Muscle of leg (tissue), 11 donors: ENCODE data around the gene MPG. TPM values are rescaled to one million over a fixed set of nuclear protein-coding genes. Genes with fewer than 3 reads are reported as not detected.
"Not testable (repeated sequence)": the region's sequence is repeated elsewhere in the genome, so short reads cannot be mapped to it uniquely, and the experiment has no call there.

Experiments used
- DNase-seq: peaks from one replicate; pipeline ENCODE4 v3.0.0; 2013
- H3K27ac ChIP-seq: one replicate; pipeline ENCODE4 v1.5.1; 2013; ENCODE audit warnings: mild to moderate bottlenecking, low read length, control low read depth
- H3K27me3 ChIP-seq: one replicate; pipeline ENCODE4 v1.6.1; 2013; ENCODE audit warnings: low read length; ENCODE audit not compliant: control insufficient read depth, insufficient read depth
- H3K36me3 ChIP-seq: one replicate; pipeline ENCODE4 v1.6.1; 2013; ENCODE audit warnings: low read length; ENCODE audit not compliant: control insufficient read depth, insufficient read depth
- H3K4me1 ChIP-seq: one replicate; pipeline ENCODE4 v1.6.1; 2013; ENCODE audit warnings: low read length; ENCODE audit not compliant: control insufficient read depth, insufficient read depth
- H3K4me3 ChIP-seq: one replicate; pipeline ENCODE4 v1.5.1; 2013; ENCODE audit warnings: low read length, control low read depth
- H3K9me3 ChIP-seq: replicated peaks from 2 replicates; pipeline ENCODE4 v1.6.1; 2013; ENCODE audit warnings: low read depth, low read length; ENCODE audit not compliant: control insufficient read depth
- WGBS: methylation state at CpG from one replicate; pipeline ENCODE4 v1.1.5; 2013; ENCODE audit warnings: missing lambda C conversion rate; ENCODE audit not compliant: insufficient coverage; 5-methylcytosine and 5-hydroxymethylcytosine counted together
- polyA plus RNA-seq, 8 donors: library from polyadenylated mRNA; unstranded; fragments of 120-200 nt; gene quantifications; one replicate each; pipeline versions ENCODE4 v1.2.1 to v1.2.3, GENCODE V29; 2013; ENCODE audit warnings: inconsistent platforms in 1 of 8, low replicate concordance in 1 of 8; ENCODE audit not compliant: insufficient read length in 8 of 8, insufficient read depth in 1 of 8
- total RNA-seq: library from RNA; stranded (reverse); fragments of 120-200 nt; gene quantifications from one replicate; pipeline ENCODE4 v1.2.4, GENCODE V29; 2013

Gene MPG
- total and polyA plus RNA-seq, 9 donors: 24.2 to 39.0 (median 32.5) TPM

- DNase-seq: no peak
- Histone ChIP-seq H3K4me1 (no peaks in the 10 kb centered on the region), H3K27ac (no peak overlapping the region), H3K36me3 (no peaks in the 10 kb centered on the region), H3K27me3 (no peaks in the 10 kb centered on the region), H3K4me3 (no peak overlapping the region), H3K9me3 (no peaks in the 10 kb centered on the region)
- 85% methylated on average over 14 of the region's 15 CpGs for WGBS
Measured at GRCh38 chr16:36336-36984, 41.6 kb upstream of the MPG start.

GRCh38 chr16:37511-37910, 40.5 kb upstream of the MPG start:
- DNase-seq: no peak
- Histone ChIP-seq H3K4me1 (no peaks in the 10 kb centered on the region), H3K27me3 (no peaks in the 10 kb centered on the region), H3K27ac (no peak overlapping the region), H3K36me3 (no peaks in the 10 kb centered on the region), H3K4me3 (no peak overlapping the region), H3K9me3 (no peaks in the 10 kb centered on the region)
- 80% methylated on average over 2 of the region's 5 CpGs for WGBS

- H3K27ac ChIP-seq, DNase-seq, H3K27me3 ChIP-seq, H3K36me3 ChIP-seq, H3K4me3 ChIP-seq, H3K4me1 ChIP-seq, H3K9me3 ChIP-seq: not testable (repeated sequence)
- 89% methylated on average over 11 of the region's 11 CpGs for whole genome bisulfite sequencing
Measured at GRCh38 chr16:38206-38605, 39.8 kb upstream of the MPG start.

- Histone ChIP-seq H3K4me1 (no peaks in the 10 kb centered on the region), H3K9me3 (no peaks in the 10 kb centered on the region), H3K27me3 (no peaks in the 10 kb centered on the region), H3K4me3 (no peak overlapping the region), H3K27ac (no peak overlapping the region), H3K36me3 (no peaks in the 10 kb centered on the region)
- WGBS: 68% methylated on average over 3 of the region's 13 CpGs
- DNase-seq: no peak
Measured at GRCh38 chr16:38941-39892, 38.8 kb upstream of the MPG start.

GRCh38 chr16:41439-42068, 36.5 kb upstream of the MPG start:
- H3K27ac ChIP-seq: no peak overlapping the region
- WGBS: 87% methylated on average over 15 of the region's 22 CpGs

GRCh38 chr16:42069-42457, 36.0 kb upstream of the MPG start:
- H3K4me3 ChIP-seq: no peak overlapping the region

More at GRCh38 chr16:41439-42068, 36.5 kb upstream of the MPG start:
- H3K4me3 ChIP-seq: no peak overlapping the region
- no peaks in the 10 kb centered on the region for H3K4me1 ChIP-seq
- no peaks in the 10 kb centered on the region for H3K9me3 ChIP-seq
- H3K36me3 ChIP-seq: peaks cover 11% of the 10 kb centered on the region
- no peak for DNase-seq
- no peaks in the 10 kb centered on the region for H3K27me3 ChIP-seq

GRCh38 chr16:42691-43090, 35.3 kb upstream of the MPG start:
- Histone ChIP-seq H3K4me1 (no peaks in the 10 kb centered on the region), H3K27ac (no peak overlapping the region), H3K9me3 (no peaks in the 10 kb centered on the region), H3K36me3 (peaks cover 17% of the 10 kb centered on the region), H3K4me3 (no peak overlapping the region), H3K27me3 (no peaks in the 10 kb centered on the region)
- DNase-seq: no peak
- 78% methylated on average over 3 of the region's 4 CpGs for WGBS

More at GRCh38 chr16:42069-42457, 36.0 kb upstream of the MPG start:
- 90% methylated on average over 11 of the region's 11 CpGs for WGBS
- no peaks in the 10 kb centered on the region for H3K4me1 ChIP-seq
- no peaks in the 10 kb centered on the region for H3K9me3 ChIP-seq
- DNase-seq: no peak
- H3K27me3 ChIP-seq: no peaks in the 10 kb centered on the region
- H3K27ac ChIP-seq: no peak overlapping the region
- H3K36me3 ChIP-seq: peaks cover 13% of the 10 kb centered on the region

GRCh38 chr16:43294-43693, 34.7 kb upstream of the MPG start:
- H3K4me3 ChIP-seq: no peak overlapping the region
- peaks cover 20% of the 10 kb centered on the region for H3K36me3 ChIP-seq
- no peak overlapping the region for H3K27ac ChIP-seq
- no peaks in the 10 kb centered on the region for H3K4me1 ChIP-seq
- DNase-seq: no peak
- WGBS: 58% methylated on average over 3 of the region's 5 CpGs
- H3K9me3 ChIP-seq: no peaks in the 10 kb centered on the region
- H3K27me3 ChIP-seq: no peaks in the 10 kb centered on the region

GRCh38 chr16:44655-45054, 33.4 kb upstream of the MPG start:
- H3K4me1 ChIP-seq: no peaks in the 10 kb centered on the region
- H3K27ac ChIP-seq: no peak overlapping the region
- H3K36me3 ChIP-seq: peaks cover 21% of the 10 kb centered on the region
- 92% methylated on average over 2 of the region's 8 CpGs for WGBS
- DNase-seq: no peak
- no peaks in the 10 kb centered on the region for H3K27me3 ChIP-seq
- no peaks in the 10 kb centered on the region for H3K9me3 ChIP-seq
- H3K4me3 ChIP-seq: no peak overlapping the region

GRCh38 chr16:45454-45853, 32.6 kb upstream of the MPG start:
- WGBS: 89% methylated on average over 5 of the region's 5 CpGs
- H3K36me3 ChIP-seq: peaks cover 21% of the 10 kb centered on the region
- DNase-seq: no peak

More at GRCh38 chr16:45454-45853, 32.6 kb upstream of the MPG start:
- H3K27me3 ChIP-seq: no peaks in the 10 kb centered on the region
- no peak overlapping the region for H3K27ac ChIP-seq
- H3K4me3 ChIP-seq: no peak overlapping the region
- H3K9me3 ChIP-seq: no peaks in the 10 kb centered on the region
- no peaks in the 10 kb centered on the region for H3K4me1 ChIP-seq
